Liver (tissue), 9 donors: ENCODE measurements around the gene MYO10. TPM values are rescaled to one million over a fixed set of nuclear protein-coding genes. Genes with fewer than 3 reads are reported as not detected.

Experiments used
- DNase-seq: peaks from one replicate; pipeline ENCODE4 v3.0.0-alpha.2; 2017; ENCODE audit warnings: low spot score
- H3K27ac ChIP-seq, 2 donors: one replicate each; pipeline ENCODE4 v1.7.0; 2013; ENCODE audit warnings: inconsistent platforms in 2 of 2, low read length in 2 of 2, control low read depth in 1 of 2, low read depth in 1 of 2, mild to moderate bottlenecking in 1 of 2
- H3K27me3 ChIP-seq, 4 donors: one replicate each; pipeline versions ENCODE4 v1.6.1 to v1.7.0; 2013; ENCODE audit warnings: low read length in 3 of 4, inconsistent platforms in 1 of 4, mild to moderate bottlenecking in 1 of 4, moderate library complexity in 1 of 4; ENCODE audit not compliant: control insufficient read depth in 4 of 4, insufficient read depth in 4 of 4
- H3K36me3 ChIP-seq, 4 donors: one replicate each; pipeline versions ENCODE4 v1.6.1 to v1.7.0; 2013; ENCODE audit warnings: low read length in 3 of 4, mild to moderate bottlenecking in 3 of 4, low read depth in 1 of 4, moderate library complexity in 1 of 4; ENCODE audit not compliant: control insufficient read depth in 4 of 4, insufficient read depth in 3 of 4
- H3K4me1 ChIP-seq, 4 donors: one replicate each; pipeline versions ENCODE4 v1.6.1 to v1.7.0; 2013; ENCODE audit warnings: low read length in 3 of 4, mild to moderate bottlenecking in 3 of 4, moderate library complexity in 1 of 4; ENCODE audit not compliant: control insufficient read depth in 4 of 4, insufficient read depth in 4 of 4
- H3K4me3 ChIP-seq, 3 donors: one replicate each; pipeline versions ENCODE4 v1.6.1 to v1.7.0; 2013; ENCODE audit warnings: low read length in 3 of 3, control low read depth in 1 of 3, low read depth in 1 of 3, mild to moderate bottlenecking in 1 of 3
- H3K9ac ChIP-seq, 2 donors: one replicate each; pipeline ENCODE4 v1.7.0; 2013; ENCODE audit warnings: low read length in 2 of 2, mild to moderate bottlenecking in 2 of 2, moderate library complexity in 2 of 2, control low read depth in 1 of 2, low read depth in 1 of 2
- H3K9me3 ChIP-seq, 4 donors: one replicate each; pipeline versions ENCODE4 v1.6.1 to v1.7.0; 2013; ENCODE audit warnings: low read length in 3 of 4; ENCODE audit not compliant: control insufficient read depth in 4 of 4
- ATF3 ChIP-seq: IDR thresholded peaks from 2 replicates; pipeline ENCODE4 v1.6.1; 2016; ENCODE audit warnings: antibody characterized with exemption
- CTCF ChIP-seq: fragments of 150-350 bp; IDR thresholded peaks from 2 replicates; pipeline ENCODE4 v1.5.1; 2017; ENCODE audit warnings: improper control_type of control experiment, low read depth, low read length; ENCODE audit not compliant: missing input control
- EGR1 ChIP-seq, 2 donors: IDR thresholded peaks; 2 replicates each; pipeline ENCODE4 v1.6.1; 2016 to 2018; ENCODE audit warnings: antibody characterized with exemption in 2 of 2, low read depth in 2 of 2
- FOXA1 ChIP-seq: IDR thresholded peaks from 2 replicates; pipeline ENCODE4 v1.6.1; 2016; ENCODE audit warnings: antibody characterized with exemption
- FOXA2 ChIP-seq: IDR thresholded peaks from 2 replicates; pipeline ENCODE4 v1.6.1; 2016; ENCODE audit warnings: antibody characterized with exemption
- GABPA ChIP-seq, 2 donors: IDR thresholded peaks in 1 of 2; conservative IDR thresholded peaks in 1 of 2; 2 replicates each; pipeline ENCODE4 v1.6.1; 2016; ENCODE audit warnings: antibody characterized with exemption in 2 of 2, mild to moderate bottlenecking in 1 of 2, moderate library complexity in 1 of 2
- HNF4A ChIP-seq, 2 donors: conservative IDR thresholded peaks; 2 replicates each; pipeline ENCODE4 v1.6.1; 2016; ENCODE audit warnings: antibody characterized with exemption in 2 of 2, mild to moderate bottlenecking in 2 of 2
- HNF4G ChIP-seq: IDR thresholded peaks from 2 replicates; pipeline ENCODE4 v1.6.1; 2016; ENCODE audit warnings: antibody characterized with exemption
- JUND ChIP-seq, 2 donors: IDR thresholded peaks; 2 replicates each; pipeline ENCODE4 v1.6.1; 2016; ENCODE audit warnings: antibody characterized with exemption in 2 of 2
- MAX ChIP-seq: IDR thresholded peaks from 2 replicates; pipeline ENCODE4 v1.6.1; 2016; ENCODE audit warnings: antibody characterized with exemption
- NR2F2 ChIP-seq: IDR thresholded peaks from 2 replicates; pipeline ENCODE4 v1.6.1; 2016; ENCODE audit warnings: antibody characterized with exemption
- RAD21 ChIP-seq, 2 donors: IDR thresholded peaks; 2 replicates each; pipeline ENCODE4 v1.6.1; 2016; ENCODE audit warnings: antibody characterized with exemption in 2 of 2, mild to moderate bottlenecking in 2 of 2
- REST ChIP-seq: IDR thresholded peaks from 2 replicates; pipeline ENCODE4 v1.6.1; 2016; ENCODE audit warnings: antibody characterized with exemption, mild to moderate bottlenecking
- RXRA ChIP-seq, 2 donors: IDR thresholded peaks; 2 replicates each; pipeline ENCODE4 v1.6.1; 2017 to 2018; ENCODE audit warnings: antibody characterized with exemption in 2 of 2, mild to moderate bottlenecking in 1 of 2
- SP1 ChIP-seq: IDR thresholded peaks from 2 replicates; pipeline ENCODE4 v1.6.1; 2018; ENCODE audit warnings: antibody characterized with exemption, mild to moderate bottlenecking
- TAF1 ChIP-seq: conservative IDR thresholded peaks from 2 replicates; pipeline ENCODE4 v1.6.1; 2016; ENCODE audit warnings: antibody characterized with exemption, mild to moderate bottlenecking
- YY1 ChIP-seq: IDR thresholded peaks from 2 replicates; pipeline ENCODE4 v1.6.1; 2016; ENCODE audit warnings: antibody characterized with exemption, mild to moderate bottlenecking
- ZBTB33 ChIP-seq: IDR thresholded peaks from 2 replicates; pipeline ENCODE4 v1.6.1; 2016; ENCODE audit warnings: antibody characterized with exemption
- WGBS: extraction: QIAGEN DNeasy Blood & Tissue Kit; methylation state at CpG from one replicate; pipeline ENCODE4 v1.1.7; 2013; 5-methylcytosine and 5-hydroxymethylcytosine counted together
- polyA plus RNA-seq, 2 donors: library from polyadenylated mRNA; stranded (reverse) in 1 of 2; unstranded in 1 of 2; fragments of 200-250 nt in 1 of 2; fragments of >200 nt in 1 of 2; fragmentation: Nextera tagmentation in 1 of 2; extraction: Ambion mirVana in 1 of 2; gene quantifications; one replicate each; pipeline versions ENCODE4 v1.2.1 to v1.2.3, GENCODE V29; 2013 to 2015
- total RNA-seq, 2 donors: library from RNA; depleted of rRNA; stranded (reverse); fragments of >200 nt; gene quantifications; one replicate each; pipeline ENCODE4 v1.2.3, GENCODE V29; 2014
- donor health status: healthy.
- donor health status: healthy.
- donor health status: healthy.
- donor health status: healthy.
- donor health status: healthy.

MYO10 gene
- total and polyA plus RNA-seq, 4 donors, result 4.3 to 15.3 (median 7.1) TPM

- no peaks in the 10 kb centered on the region for H3K4me1 ChIP-seq
- no peak overlapping the region for H3K27ac ChIP-seq
- WGBS, result 79% methylated on average over 2 of the region's 2 CpGs
- DNase-seq, result no peak
- H3K9me3 ChIP-seq, result no peaks in the 10 kb centered on the region
- H3K36me3 ChIP-seq, result no peaks in the 10 kb centered on the region
- no peak overlapping the region for H3K9ac ChIP-seq
- H3K27me3 ChIP-seq, result no peaks in the 10 kb centered on the region
- no peak for TF ChIP-seq REST
- no peak for TF ChIP-seq HNF4G
- TF ChIP-seq GABPA (IDR thresholded peaks at IDR 0.05 in 1 of 2, conservative IDR thresholded peaks at IDR 0.05 in 1 of 2), result no peak
- no peak for TF ChIP-seq ATF3
- TF ChIP-seq RXRA (IDR thresholded peaks at IDR 0.05), result no peak
- no peak for TF ChIP-seq YY1
- TF ChIP-seq ZBTB33, result no peak
- TF ChIP-seq NR2F2, result no peak
- no peak for TF ChIP-seq HNF4A (conservative IDR thresholded peaks at IDR 0.05)
- TF ChIP-seq TAF1, result no peak
- no peak for TF ChIP-seq RAD21 (IDR thresholded peaks at IDR 0.05)
- TF ChIP-seq FOXA2, result no peak
- no peak for TF ChIP-seq SP1
- TF ChIP-seq JUND (IDR thresholded peaks at IDR 0.05), result no peak
- no peak for TF ChIP-seq CTCF
- no peak for TF ChIP-seq MAX
- no peak for TF ChIP-seq FOXA1
- no peak overlapping the region for H3K4me3 ChIP-seq
These were observed 293.2 kb downstream of the MYO10 start for GRCh38 chr5:16642867-16643266.

- no peaks in the 10 kb centered on the region for H3K36me3 ChIP-seq
- 81% methylated on average over 4 of the region's 4 CpGs for WGBS
- H3K9ac ChIP-seq, result no peak overlapping the region
- H3K27me3 ChIP-seq, result no peaks in the 10 kb centered on the region
- H3K9me3 ChIP-seq, result no peaks in the 10 kb centered on the region
- no peak overlapping the region for H3K4me3 ChIP-seq
- no peak for TF ChIP-seq EGR1 (IDR thresholded peaks at IDR 0.05; ENCODE audit: low read depth in 2 of 2)
- TF ChIP-seq TAF1, result no peak
- TF ChIP-seq RAD21 (IDR thresholded peaks at IDR 0.05), result no peak
- TF ChIP-seq JUND (IDR thresholded peaks at IDR 0.05), result no peak
- TF ChIP-seq REST, result no peak
- no peak for TF ChIP-seq YY1
- TF ChIP-seq MAX, result no peak
- TF ChIP-seq HNF4A (conservative IDR thresholded peaks at IDR 0.05), result no peak
- TF ChIP-seq NR2F2, result no peak
- no peak for TF ChIP-seq RXRA (IDR thresholded peaks at IDR 0.05)
- no peak for TF ChIP-seq ATF3
- no peak for TF ChIP-seq HNF4G
- no peak for TF ChIP-seq FOXA1
- no peaks in the 10 kb centered on the region for H3K4me1 ChIP-seq
- H3K27ac ChIP-seq, result no peak overlapping the region
- no peak for DNase-seq
These were observed 296.9 kb downstream of the MYO10 start for GRCh38 chr5:16639206-16639605.
